Large intestine (tissue), 3 donors: ENCODE data around the gene DTHD1. TPM values are rescaled to one million over a fixed set of nuclear protein-coding genes. Genes with fewer than 3 reads are reported as not detected.

Experiments used
- DNase-seq, 2 donors: peaks; one replicate each; pipeline versions ENCODE4 v3.0.0 to v3.0.0-alpha.2; 2013
- H3K27ac ChIP-seq: one replicate; pipeline ENCODE4 v1.5.1; 2013; ENCODE audit warnings: low read length
- H3K27me3 ChIP-seq: 2 replicates; pipeline ENCODE4 v1.6.1; 2013; ENCODE audit warnings: low read length; ENCODE audit not compliant: control insufficient read depth, insufficient read depth
- H3K36me3 ChIP-seq: 2 replicates; pipeline ENCODE4 v1.6.1; 2013; ENCODE audit warnings: low read length; ENCODE audit not compliant: control insufficient read depth, insufficient read depth
- H3K4me1 ChIP-seq: one replicate; pipeline ENCODE4 v1.6.1; 2013; ENCODE audit warnings: low read length; ENCODE audit not compliant: control insufficient read depth, insufficient read depth
- H3K4me3 ChIP-seq: one replicate; pipeline ENCODE4 v1.5.1; 2013; ENCODE audit warnings: low read length
- H3K9me3 ChIP-seq: one replicate; pipeline ENCODE4 v1.6.1; 2013; ENCODE audit warnings: mild to moderate bottlenecking, low read depth, low read length, moderate library complexity; ENCODE audit not compliant: control insufficient read depth
- WGBS: methylation state at CpG from one replicate; pipeline ENCODE4 v1.1.5; 2013; ENCODE audit warnings: low lambda C conversion rate; ENCODE audit not compliant: insufficient coverage; 5-methylcytosine and 5-hydroxymethylcytosine counted together
- polyA plus RNA-seq: library from polyadenylated mRNA; unstranded; fragments of 120-200 nt; gene quantifications from one replicate; pipeline ENCODE4 v1.2.1, GENCODE V29; 2013

DTHD1 gene
- polyA plus RNA-seq, 1 donor, result 0.16 TPM

DNA sequence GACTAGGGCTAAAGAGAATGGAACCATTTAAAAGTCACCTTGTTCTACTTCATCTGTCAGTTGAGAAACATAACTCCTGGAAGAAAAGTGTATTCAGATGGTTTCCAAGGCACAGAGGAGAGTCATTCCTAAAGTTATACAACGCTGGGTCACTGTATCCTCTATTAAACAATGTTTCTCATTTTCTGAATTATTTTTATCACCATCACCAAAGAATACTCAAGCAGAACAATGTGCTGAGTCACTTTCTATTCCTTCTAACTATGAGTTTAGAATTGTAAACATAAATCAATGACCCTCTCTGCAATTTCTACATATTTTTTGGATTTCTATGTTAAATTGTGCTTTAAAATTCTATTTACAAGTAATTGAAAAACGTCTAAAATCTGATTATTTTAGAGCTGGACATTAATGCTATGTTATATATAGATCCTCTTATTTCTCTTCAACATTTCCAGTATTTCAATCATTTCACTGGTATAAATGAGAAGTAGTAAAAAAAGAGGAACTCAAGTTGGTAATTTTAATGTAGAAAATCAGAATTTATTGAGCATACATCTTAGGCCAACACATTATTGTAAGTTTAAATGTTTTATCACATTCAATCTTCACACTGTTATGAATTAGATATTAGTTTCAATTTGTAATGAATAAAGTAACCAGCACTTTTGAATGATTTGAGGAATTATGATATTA lies 7.5 kb downstream of the DTHD1 start:
- Histone ChIP-seq H3K4me1 (peaks cover 3% of the 10 kb centered on the region), H3K36me3 (no peaks in the 10 kb centered on the region), H3K27ac (no peak overlapping the region), H3K4me3 (no peak overlapping the region), H3K9me3 (no peaks in the 10 kb centered on the region), H3K27me3 (no peaks in the 10 kb centered on the region)
- DNase-seq, result no peak
- WGBS, result 100% methylated on average over 2 of the region's 2 CpGs

DNA sequence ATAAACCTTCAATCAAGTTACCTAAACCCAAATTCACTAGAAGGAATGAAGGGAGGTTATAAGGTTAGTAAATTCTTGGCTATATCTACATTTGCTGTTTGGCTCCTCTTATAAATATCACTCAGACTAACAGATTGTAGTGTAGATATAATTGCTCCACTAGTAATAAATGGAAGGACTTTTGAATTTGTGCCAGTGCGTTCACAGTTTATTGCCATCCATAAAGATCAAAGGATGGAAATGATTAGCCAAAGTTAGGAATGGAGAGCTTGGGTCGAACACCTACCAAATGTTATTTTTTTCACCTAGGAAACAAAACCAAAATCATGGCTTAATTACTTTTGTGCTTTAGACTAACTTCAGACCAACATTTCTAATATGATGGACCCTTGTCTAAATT lies 9.2 kb downstream of the DTHD1 start:
- peak; percentile 14 to 56 for DNase-seq
- no peak overlapping the region for H3K27ac ChIP-seq
- no peaks in the 10 kb centered on the region for H3K36me3 ChIP-seq
- H3K27me3 ChIP-seq, result no peaks in the 10 kb centered on the region
- no peak overlapping the region for H3K4me3 ChIP-seq
- no peaks in the 10 kb centered on the region for H3K9me3 ChIP-seq
- 40% methylated on average over 2 of the region's 2 CpGs for WGBS
- peaks cover 3% of the 10 kb centered on the region for H3K4me1 ChIP-seq

DNA sequence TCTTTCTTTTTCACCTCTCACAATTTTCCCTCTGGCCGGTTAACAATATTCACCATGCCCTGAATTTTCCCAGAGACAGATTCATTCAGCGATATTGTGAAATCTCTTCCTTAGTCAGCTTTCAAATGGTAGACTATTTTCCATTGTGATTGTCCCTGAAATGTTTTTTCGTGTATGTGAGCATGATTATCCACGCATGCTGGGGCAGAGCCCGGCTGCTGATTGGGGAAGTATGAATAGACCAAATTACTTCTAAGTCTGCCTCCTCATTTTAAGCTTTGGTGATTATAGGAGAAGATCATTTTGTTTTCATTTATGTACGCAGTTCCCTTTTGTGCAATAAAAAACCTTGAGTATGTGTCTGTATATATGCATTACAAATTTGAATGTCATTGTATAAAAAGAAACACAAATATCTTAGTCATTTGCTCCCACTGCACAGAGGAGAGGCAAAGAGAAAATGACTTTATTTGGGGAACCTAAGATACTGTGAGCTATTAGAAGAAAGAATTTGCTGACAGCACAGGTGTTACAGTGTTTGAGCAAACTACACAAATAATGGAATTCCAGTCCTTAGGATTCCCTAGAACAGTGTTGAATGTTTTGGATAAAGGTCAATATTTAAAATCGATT lies 11.3 kb downstream of the DTHD1 start:
- Histone ChIP-seq H3K27me3 (no peaks in the 10 kb centered on the region), H3K4me1 (peaks cover 3% of the 10 kb centered on the region), H3K27ac (no peak overlapping the region), H3K4me3 (no peak overlapping the region), H3K9me3 (no peaks in the 10 kb centered on the region), H3K36me3 (no peaks in the 10 kb centered on the region)
- no peak for DNase-seq
- 78% methylated on average over 4 of the region's 7 CpGs for WGBS

DNA sequence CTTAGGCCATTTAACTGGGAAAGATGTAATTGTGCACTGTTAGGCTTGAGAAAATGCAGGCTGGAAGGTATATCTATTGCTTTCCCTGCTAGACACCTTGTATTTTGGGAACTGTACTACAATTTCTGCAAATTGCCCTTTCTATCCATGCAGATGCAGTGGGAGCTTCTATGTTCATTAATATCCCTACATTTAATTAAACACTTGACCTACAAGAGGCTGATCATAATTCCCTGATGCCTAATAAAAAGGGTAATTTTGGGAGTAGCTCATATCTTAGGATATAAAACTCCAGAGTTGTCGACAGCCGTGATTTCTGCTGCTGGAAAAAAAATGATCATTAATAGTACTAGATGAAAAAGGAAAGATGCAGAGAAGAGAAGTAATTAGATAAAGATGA lies 19.7 kb downstream of the DTHD1 start:
- no peaks in the 10 kb centered on the region for H3K27me3 ChIP-seq
- H3K9me3 ChIP-seq, result no peaks in the 10 kb centered on the region
- no peak overlapping the region for H3K27ac ChIP-seq
- no peak for DNase-seq
- no peaks in the 10 kb centered on the region for H3K4me1 ChIP-seq
- 91% methylated on average over 2 of the region's 2 CpGs for WGBS
- no peak overlapping the region for H3K4me3 ChIP-seq
- no peaks in the 10 kb centered on the region for H3K36me3 ChIP-seq

DNA sequence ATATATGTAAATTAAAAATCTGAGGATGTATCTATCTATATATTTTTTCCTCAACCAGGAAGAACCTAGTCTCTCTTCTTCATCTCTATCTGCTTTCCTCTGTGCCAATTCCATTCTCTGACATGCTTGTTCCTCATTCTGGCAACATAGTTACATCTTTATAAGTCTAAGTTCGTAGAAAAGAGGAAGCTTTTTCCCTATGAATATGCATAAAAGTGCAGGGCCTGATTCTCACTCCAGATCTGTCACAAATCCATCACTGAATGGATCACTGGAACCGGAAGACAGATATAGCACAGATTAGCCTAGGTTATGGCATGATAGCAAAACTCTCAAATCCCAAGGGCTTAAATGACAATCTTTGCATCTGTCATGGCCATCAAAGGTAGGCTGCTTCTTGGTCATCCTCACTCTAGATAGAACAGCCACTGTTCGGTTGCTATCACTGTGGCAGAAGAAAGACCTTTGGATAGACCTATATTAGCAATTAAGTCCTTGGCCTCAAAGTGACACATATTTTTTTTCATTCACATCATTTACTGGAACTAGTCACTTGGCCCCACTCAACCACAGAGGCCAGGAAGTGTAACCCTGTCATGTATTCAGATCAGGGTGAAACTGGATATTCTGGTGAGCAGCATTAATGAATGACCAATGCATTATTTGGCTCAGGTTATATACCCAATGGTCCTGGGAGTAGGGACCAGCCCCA lies 22.2 kb downstream of the DTHD1 start:
- WGBS, result no CpG with 5 or more reads among the region's 3 CpGs
- Histone ChIP-seq H3K36me3 (no peaks in the 10 kb centered on the region), H3K27me3 (no peaks in the 10 kb centered on the region), H3K9me3 (no peaks in the 10 kb centered on the region), H3K4me3 (no peak overlapping the region), H3K27ac (no peak overlapping the region), H3K4me1 (no peaks in the 10 kb centered on the region)
- no peak for DNase-seq

DNA sequence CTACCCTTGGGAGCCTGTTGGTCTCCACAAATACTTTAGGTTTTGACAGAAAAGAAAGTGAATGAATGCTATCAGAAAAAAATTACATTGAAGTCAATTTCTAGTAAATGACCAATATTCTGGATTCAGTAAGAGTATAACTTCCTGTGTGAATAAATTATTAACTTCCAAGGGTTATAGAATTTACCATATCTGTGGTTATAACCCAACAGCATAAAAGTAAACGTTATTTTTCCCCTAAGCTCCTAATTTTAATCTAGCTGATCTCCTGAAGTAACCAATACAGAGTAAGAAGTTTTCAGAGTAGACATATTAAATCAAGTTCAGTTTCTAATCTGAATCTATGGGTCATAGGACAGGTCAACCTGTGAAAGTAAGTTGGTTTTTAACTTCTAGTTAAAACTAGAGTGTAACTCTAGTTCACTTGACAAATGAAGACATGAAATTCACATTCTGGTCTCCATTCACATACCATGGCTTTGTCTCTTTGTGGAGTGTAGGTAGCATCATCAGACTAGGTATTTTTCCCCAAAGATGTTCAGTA lies 22.8 kb downstream of the DTHD1 start:
- no peak for DNase-seq
- Histone ChIP-seq H3K9me3 (no peaks in the 10 kb centered on the region), H3K4me3 (no peak overlapping the region), H3K4me1 (no peaks in the 10 kb centered on the region), H3K27ac (no peak overlapping the region), H3K36me3 (no peaks in the 10 kb centered on the region), H3K27me3 (no peaks in the 10 kb centered on the region)
- no CpG with 5 or more reads among the region's 1 CpG for WGBS

GRCh38 chr4:36308150-36308549 lies 26.7 kb downstream of the DTHD1 start:
- Histone ChIP-seq H3K27me3 (no peaks in the 10 kb centered on the region), H3K36me3 (no peaks in the 10 kb centered on the region), H3K4me1 (no peaks in the 10 kb centered on the region), H3K9me3 (no peaks in the 10 kb centered on the region), H3K27ac (no peak overlapping the region), H3K4me3 (no peak overlapping the region)
- no CpG with 5 or more reads among the region's 2 CpGs for WGBS
- DNase-seq, result no peak

DNA sequence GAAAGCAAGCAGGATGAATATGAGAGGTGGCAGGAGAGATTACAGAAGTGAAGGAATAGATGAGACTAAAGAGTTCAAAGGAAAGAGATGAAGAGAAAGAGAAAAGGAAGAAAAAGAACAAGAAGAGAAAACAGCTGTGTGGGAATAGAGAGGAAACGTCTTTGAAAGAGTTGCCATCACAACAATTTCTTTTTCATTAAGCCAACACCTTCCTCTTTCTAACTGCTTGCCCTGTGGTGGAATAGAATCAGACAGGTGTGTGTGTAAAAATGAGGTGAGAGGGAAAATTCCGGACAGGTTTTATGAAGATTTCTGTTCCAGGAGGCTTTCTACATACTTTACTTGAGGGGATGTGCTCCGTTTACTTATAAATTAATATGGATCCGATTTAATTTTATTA lies 28.8 kb downstream of the DTHD1 start:
- Histone ChIP-seq H3K36me3 (no peaks in the 10 kb centered on the region), H3K27me3 (no peaks in the 10 kb centered on the region), H3K27ac (no peak overlapping the region), H3K9me3 (no peaks in the 10 kb centered on the region), H3K4me3 (no peak overlapping the region), H3K4me1 (no peaks in the 10 kb centered on the region)
- DNase-seq, result no peak
- 80% methylated on average over 2 of the region's 4 CpGs for WGBS

GRCh38 chr4:36310793-36311192 lies 29.4 kb downstream of the DTHD1 start:
- Histone ChIP-seq H3K27me3 (no peaks in the 10 kb centered on the region), H3K9me3 (no peaks in the 10 kb centered on the region), H3K27ac (no peak overlapping the region), H3K4me1 (no peaks in the 10 kb centered on the region), H3K36me3 (no peaks in the 10 kb centered on the region), H3K4me3 (no peak overlapping the region)
- no peak for DNase-seq
- no CpG with 5 or more reads among the region's 8 CpGs for WGBS

DNA sequence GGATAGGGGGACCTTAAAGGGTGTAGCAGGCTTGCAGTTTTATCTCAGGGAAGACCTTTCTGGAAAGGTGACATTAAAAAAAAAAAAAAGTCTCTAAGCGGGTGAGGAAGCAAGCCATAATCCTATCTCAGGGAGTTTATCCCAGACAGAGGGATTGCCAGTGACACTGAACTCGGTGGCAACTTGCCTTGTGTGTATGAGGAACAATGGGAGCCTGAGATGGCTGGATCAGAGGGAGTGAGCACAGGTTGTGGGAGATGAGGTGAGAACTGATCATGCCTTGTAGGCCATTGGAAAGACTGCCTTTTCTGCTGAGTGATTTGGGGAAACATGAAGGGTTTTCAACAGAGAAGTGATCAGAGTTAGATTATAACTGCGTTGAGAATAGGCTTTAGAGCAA lies 31.1 kb downstream of the DTHD1 start:
- Histone ChIP-seq H3K27ac (no peak overlapping the region), H3K4me3 (no peak overlapping the region), H3K27me3 (no peaks in the 10 kb centered on the region), H3K36me3 (no peaks in the 10 kb centered on the region), H3K4me1 (no peaks in the 10 kb centered on the region), H3K9me3 (no peaks in the 10 kb centered on the region)
- no CpG with 5 or more reads among the region's 3 CpGs for WGBS
- no peak for DNase-seq
